HFFc6 (cell line): ENCODE measurements around the gene REPS2. TPM values are rescaled to one million over a fixed set of nuclear protein-coding genes. Genes with fewer than 3 reads are reported as not detected.

Experiments
- DNase-seq: peaks from one replicate; pipeline ENCODE4 v3.0.0-alpha.2; 2018
- H3K27ac Mint-ChIP-seq: 2 replicates; pipeline ENCODE4 v1.8.0; 2020; ENCODE audit warnings: mild to moderate bottlenecking, mixed read lengths
- H3K27me3 Mint-ChIP-seq: 2 replicates; pipeline ENCODE4 v1.8.0; 2021; ENCODE audit warnings: mild to moderate bottlenecking, moderate library complexity, mixed read lengths; ENCODE audit not compliant: insufficient read depth
- H3K36me3 Mint-ChIP-seq: 2 replicates; pipeline ENCODE4 v1.8.0; 2021; ENCODE audit warnings: low read depth, mixed read lengths
- H3K4me1 Mint-ChIP-seq: 2 replicates; pipeline ENCODE4 v1.8.0; 2020; ENCODE audit warnings: low read depth, mixed read lengths
- H3K4me3 Mint-ChIP-seq: 2 replicates; pipeline ENCODE4 v1.8.0; 2020; ENCODE audit warnings: mild to moderate bottlenecking, moderate library complexity, mixed read lengths
- H3K9me3 Mint-ChIP-seq: 2 replicates; pipeline ENCODE4 v1.8.0; 2020; ENCODE audit warnings: mild to moderate bottlenecking, mixed read lengths
- total RNA-seq, 6 experiments: library from RNA; stranded (reverse); fragmentation: NEBNext Ultra II Directional; extraction: Animal tissue kit (Norgen Biotek cat#: 25700); gene quantifications; 2 replicates in 1 of 6; 3 replicates in 5 of 6; pipeline ENCODE4 v1.2.3, GENCODE V29; 2021
- TF ChIP-seq, protein P1 (sequence below): fragments of 200-600 bp; sonication (generic); IDR thresholded peaks from 2 replicates; pipeline ENCODE4 v1.5.0; 2021; ENCODE audit warnings: antibody characterized with exemption, mild to moderate bottlenecking

The REPS2 gene
- total RNA-seq, 6 experiments from 2014 or later: 0.06 to 0.23 (median 0.10) TPM; not detected in 1

- Mint-ChIP-seq H3K27me3 (no peaks in the 10 kb centered on the region), H3K4me1 (peaks cover 22% of the 10 kb centered on the region), H3K36me3 (no peaks in the 10 kb centered on the region), H3K27ac (peak overlapping the region; percentile 46; the same call in 1 of the 2 replicates), H3K4me3 (peak overlapping the region; percentile 51), H3K9me3 (no peaks in the 10 kb centered on the region)
- TF ChIP-seq, protein P1, sequence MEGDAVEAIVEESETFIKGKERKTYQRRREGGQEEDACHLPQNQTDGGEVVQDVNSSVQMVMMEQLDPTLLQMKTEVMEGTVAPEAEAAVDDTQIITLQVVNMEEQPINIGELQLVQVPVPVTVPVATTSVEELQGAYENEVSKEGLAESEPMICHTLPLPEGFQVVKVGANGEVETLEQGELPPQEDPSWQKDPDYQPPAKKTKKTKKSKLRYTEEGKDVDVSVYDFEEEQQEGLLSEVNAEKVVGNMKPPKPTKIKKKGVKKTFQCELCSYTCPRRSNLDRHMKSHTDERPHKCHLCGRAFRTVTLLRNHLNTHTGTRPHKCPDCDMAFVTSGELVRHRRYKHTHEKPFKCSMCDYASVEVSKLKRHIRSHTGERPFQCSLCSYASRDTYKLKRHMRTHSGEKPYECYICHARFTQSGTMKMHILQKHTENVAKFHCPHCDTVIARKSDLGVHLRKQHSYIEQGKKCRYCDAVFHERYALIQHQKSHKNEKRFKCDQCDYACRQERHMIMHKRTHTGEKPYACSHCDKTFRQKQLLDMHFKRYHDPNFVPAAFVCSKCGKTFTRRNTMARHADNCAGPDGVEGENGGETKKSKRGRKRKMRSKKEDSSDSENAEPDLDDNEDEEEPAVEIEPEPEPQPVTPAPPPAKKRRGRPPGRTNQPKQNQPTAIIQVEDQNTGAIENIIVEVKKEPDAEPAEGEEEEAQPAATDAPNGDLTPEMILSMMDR: no peak
- DNase-seq: peak; percentile 55
Observed at GRCh38 chrX:17078031-17078720, 131.7 kb downstream of the REPS2 start.

DNA sequence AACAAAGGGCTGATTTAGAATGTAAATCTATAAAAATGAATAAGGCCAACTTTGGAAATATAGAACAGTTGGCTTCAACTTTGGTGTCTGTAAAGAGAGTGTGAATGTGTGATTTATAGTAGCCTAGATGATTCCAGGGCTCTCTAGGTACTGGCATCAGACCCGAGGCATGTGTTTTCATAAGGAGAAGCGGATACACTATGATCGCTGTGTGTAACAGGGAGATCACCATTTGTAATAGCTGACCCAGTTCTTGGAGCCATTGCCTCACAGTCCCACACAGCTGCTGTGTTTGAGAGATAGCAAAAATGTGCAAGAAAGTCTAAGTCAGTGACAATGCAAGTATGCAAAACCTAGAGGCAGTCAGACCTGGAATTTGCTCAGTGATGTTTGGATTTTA, 135.1 kb downstream of the REPS2 start:
- H3K27me3 Mint-ChIP-seq: no peaks in the 10 kb centered on the region; the same call in 1 of the 2 replicates
- TF ChIP-seq, protein P1: no peak
- H3K27ac Mint-ChIP-seq: no peak overlapping the region
- H3K4me1 Mint-ChIP-seq: peaks cover 22% of the 10 kb centered on the region
- no peaks in the 10 kb centered on the region for H3K9me3 Mint-ChIP-seq
- no peaks in the 10 kb centered on the region for H3K36me3 Mint-ChIP-seq
- no peak for DNase-seq
- no peak overlapping the region for H3K4me3 Mint-ChIP-seq

DNA sequence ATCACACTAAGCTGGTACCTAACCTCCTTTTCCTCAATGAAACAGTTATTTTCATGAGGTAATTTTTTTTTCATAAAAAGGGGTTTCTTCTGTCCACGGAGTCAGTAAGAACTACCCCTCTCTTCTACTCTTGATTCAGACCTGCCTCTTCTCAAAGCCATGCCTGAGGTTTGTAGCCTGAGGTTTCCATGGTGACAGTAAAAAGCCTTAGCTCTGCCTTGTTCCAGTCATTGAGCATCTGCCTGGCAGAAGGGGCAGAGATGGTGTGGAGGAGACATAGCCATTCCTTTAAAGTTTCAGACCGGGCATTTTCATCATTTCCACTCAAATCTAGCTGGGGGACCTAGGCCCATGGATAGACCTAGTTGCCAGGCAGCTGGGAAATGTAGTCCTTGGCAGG, 135.5 kb downstream of the REPS2 start:
- Mint-ChIP-seq H3K36me3 (no peaks in the 10 kb centered on the region), H3K27ac (no peak overlapping the region), H3K4me3 (no peak overlapping the region), H3K9me3 (no peaks in the 10 kb centered on the region), H3K27me3 (no peaks in the 10 kb centered on the region; the same call in 1 of the 2 replicates), H3K4me1 (peaks cover 22% of the 10 kb centered on the region)
- TF ChIP-seq, protein P1: no peak
- DNase-seq: no peak

DNA sequence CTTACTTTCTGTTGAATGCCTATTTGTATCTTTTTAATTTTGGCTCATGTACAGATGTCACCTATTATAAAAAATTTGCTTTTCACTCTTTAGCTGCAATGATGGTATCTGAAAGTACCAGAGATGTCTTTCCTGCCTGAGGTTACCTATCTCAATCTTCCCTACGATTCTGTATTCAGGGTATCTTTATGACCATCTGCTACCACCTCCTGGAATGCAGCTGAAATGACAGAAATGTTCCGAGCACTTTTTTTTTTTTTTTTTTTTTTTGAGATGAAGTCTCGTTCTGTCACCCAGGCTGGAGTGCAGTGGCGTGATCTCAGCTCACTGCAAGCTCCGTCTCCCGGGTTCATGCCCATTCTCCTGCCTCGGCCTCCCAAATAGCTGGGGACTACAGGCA, 136.4 kb downstream of the REPS2 start:
- peaks cover 15% of the 10 kb centered on the region for H3K4me1 Mint-ChIP-seq
- no peaks in the 10 kb centered on the region for H3K9me3 Mint-ChIP-seq
- no peak overlapping the region for H3K27ac Mint-ChIP-seq
- DNase-seq: no peak
- TF ChIP-seq, protein P1: no peak
- H3K36me3 Mint-ChIP-seq: no peaks in the 10 kb centered on the region
- no peak overlapping the region for H3K4me3 Mint-ChIP-seq
- peaks cover 2% of the 10 kb centered on the region for H3K27me3 Mint-ChIP-seq

DNA sequence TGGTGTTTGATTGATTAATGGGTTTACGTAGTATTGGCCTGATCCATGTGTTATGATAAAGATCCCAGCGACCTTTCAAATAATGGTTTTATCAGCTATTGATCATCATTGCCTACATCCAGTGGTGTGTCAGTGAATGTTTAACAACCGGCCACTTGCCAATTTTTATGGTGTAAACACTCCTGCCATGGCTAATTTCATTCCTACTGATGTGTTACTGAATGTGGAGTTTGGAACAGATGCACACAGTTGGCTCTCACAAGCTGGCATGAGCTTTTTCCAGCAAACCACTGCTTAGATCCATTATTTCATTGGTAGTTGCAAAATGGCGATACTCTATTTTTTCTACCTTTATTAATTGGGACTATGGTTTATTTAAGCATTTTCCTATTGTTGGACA, 139.9 kb downstream of the REPS2 start:
- no peak for DNase-seq
- Mint-ChIP-seq H3K4me1 (no peaks in the 10 kb centered on the region), H3K36me3 (no peaks in the 10 kb centered on the region), H3K4me3 (no peak overlapping the region), H3K9me3 (no peaks in the 10 kb centered on the region), H3K27me3 (peaks cover 2% of the 10 kb centered on the region), H3K27ac (no peak overlapping the region)
- TF ChIP-seq, protein P1: no peak
